Measurements from ENCODE around the gene CYB561D1. TPM values are rescaled to one million over a fixed set of nuclear protein-coding genes. Genes with fewer than 3 reads are reported as not detected.

The CYB561D1 gene
- total and polyA plus RNA-seq, 2 of the 8 experiments (the other 6 are each of a cell fraction or from before 2014, with no cell fraction given): 3.6 to 3.8 TPM

DNA sequence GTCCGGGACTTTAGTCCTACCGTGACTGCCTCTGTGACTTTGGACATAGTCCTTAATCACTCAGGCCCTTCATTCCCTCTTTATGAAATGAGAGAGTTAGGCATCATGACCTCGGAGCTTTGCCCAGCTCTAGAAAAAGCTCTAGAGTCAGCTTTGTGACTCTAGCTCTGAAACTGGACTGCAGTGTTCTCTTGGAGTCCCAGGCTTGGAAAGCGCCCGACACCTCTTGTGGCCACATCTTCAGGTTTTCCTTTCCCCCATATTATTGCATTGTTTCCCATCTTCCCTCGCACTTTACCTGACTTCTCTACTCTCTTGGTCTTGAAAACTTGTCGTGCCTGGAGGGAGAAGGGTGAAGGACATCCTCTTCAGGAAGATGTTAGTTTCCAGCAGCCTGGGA is 28.1 kb downstream of the CYB561D1 start:
- no peak overlapping the region for H3K23ac ChIP-seq (ENCODE audit: insufficient read length)
- H3K4ac ChIP-seq (replicated peaks; ENCODE audit: insufficient read length, low read depth, low read length): no peak overlapping the region
- H2AFZ ChIP-seq (ENCODE audit: low read length): no peak overlapping the region
- no peak overlapping the region for H2BK12ac ChIP-seq (ENCODE audit: low read depth, low read length)
- no peak overlapping the region for H3K4me3 ChIP-seq (ENCODE audit: extremely low read depth in 1 of 4, insufficient read depth in 2 of 4, low read depth in 3 of 4, low read length in 4 of 4)
- H3K9ac ChIP-seq (replicated peaks in 1 of 4; ENCODE audit: extremely low read depth in 1 of 4, low read depth in 3 of 4, low read length in 3 of 4): no peak overlapping the region
- ChIA-PET POLR2A (ENCODE audit: partially characterized antibody) (interaction anchor here (1.7 kb wide), 1 partner anchor 61 kb away, joined by 3 read pairs; no protein-coding TSS in a partner anchor), CTCF (ENCODE audit: partially characterized antibody) (interaction anchor here (0.8 to 26.3 kb wide), 4 partner anchors 9 to 196 kb away, joined by 3 to 1755 read pairs (median 19); partner anchors contain the start of genes AMIGO1, ATXN7L2 and CYB561D1)
- H3K18ac ChIP-seq (ENCODE audit: extremely low read depth, low read length): no peak overlapping the region
- no peak overlapping the region for H4K8ac ChIP-seq (ENCODE audit: extremely low read depth, insufficient read depth, low read length)
- no peak overlapping the region for H3K56ac ChIP-seq (replicated peaks; ENCODE audit: insufficient read length, low read depth, low read length)
- no peaks in the 10 kb centered on the region for H3K79me1 ChIP-seq (ENCODE audit: low read depth, low read length)
- no peaks in the 10 kb centered on the region for H3K4me1 ChIP-seq (replicated peaks in 1 of 4; ENCODE audit: control insufficient read depth in 3 of 4, insufficient read depth in 4 of 4, low read length in 3 of 4)
- no peak for FAIRE-seq
- H4K20me1 ChIP-seq (replicated peaks in 1 of 2; ENCODE audit: control insufficient read depth in 1 of 2, insufficient read depth in 2 of 2, low read length in 2 of 2): no peaks in the 10 kb centered on the region
- WGBS, 2 experiments (ENCODE audit: extremely low coverage in 1 of 2, insufficient coverage in 1 of 2, insufficient read length in 1 of 2, insufficient replicate concordance in 2 of 2, low coverage in 1 of 2, low lambda C conversion rate in 2 of 2, missing lambda C conversion rate in 1 of 2): 95% methylated on average over 7 of the region's 7 CpGs; no CpG with 5 or more reads in 1 of the 2 experiments
- H4K5ac ChIP-seq (ENCODE audit: insufficient read length, low read depth, low read length): no peak overlapping the region
- no peak overlapping the region for H2BK120ac ChIP-seq (replicated peaks; ENCODE audit: low read depth, low read length)
- no peaks in the 10 kb centered on the region for H3K79me2 ChIP-seq (ENCODE audit: control insufficient read depth in 1 of 2, insufficient read depth in 2 of 2, low read length in 2 of 2)
- no peak overlapping the region for H3K27ac ChIP-seq (ENCODE audit: low read depth, low read length)
- 0 out of 7 replicates have a peak, but pooled peaks cover 0 to 2% (median 0%) of the 10 kb centered on the region in 4 experiments for H3K27me3 ChIP-seq (replicated peaks in 1 of 4; ENCODE audit: control insufficient read depth in 3 of 4, extremely low read depth in 1 of 4, insufficient read depth in 3 of 4, low read length in 3 of 4)
- no peak overlapping the region for H3K14ac ChIP-seq (ENCODE audit: insufficient read length)
- no peak overlapping the region for H2BK15ac ChIP-seq (ENCODE audit: low read length)
- H2AK5ac ChIP-seq (ENCODE audit: low read depth, low read length): no peak overlapping the region
- no peaks in the 10 kb centered on the region for H3K23me2 ChIP-seq (ENCODE audit: low read depth, low read length)
- no peak overlapping the region for H4K91ac ChIP-seq (replicated peaks; ENCODE audit: insufficient read length, low read length)
- H3K4me2 ChIP-seq (ENCODE audit: insufficient read depth in 1 of 2, low read depth in 2 of 2, low read length in 2 of 2): no peak overlapping the region
- no peak overlapping the region for H2BK20ac ChIP-seq (ENCODE audit: low read length)
- H3K36me3 ChIP-seq (ENCODE audit: control insufficient read depth in 2 of 4, insufficient read depth in 4 of 4, low read length in 3 of 4): no peaks in the 10 kb centered on the region
- DNase-seq (ENCODE audit: low read depth in 1 of 2, low spot score in 2 of 2): no peak
- H3K9me3 ChIP-seq (ENCODE audit: insufficient read depth in 2 of 2, low read depth in 1 of 2, low read length in 1 of 2): no peaks in the 10 kb centered on the region
- no peak overlapping the region for H2BK5ac ChIP-seq (ENCODE audit: low read depth, low read length)
- TF ChIP-seq POU5F1 (IDR thresholded peaks at IDR 0.05; ENCODE audit: low read depth, low read length): no peak
- TF ChIP-seq, protein P1, sequence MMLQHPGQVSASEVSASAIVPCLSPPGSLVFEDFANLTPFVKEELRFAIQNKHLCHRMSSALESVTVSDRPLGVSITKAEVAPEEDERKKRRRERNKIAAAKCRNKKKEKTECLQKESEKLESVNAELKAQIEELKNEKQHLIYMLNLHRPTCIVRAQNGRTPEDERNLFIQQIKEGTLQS (IDR thresholded peaks at IDR 0.05; ENCODE audit: insufficient read depth, low read depth, low read length): no peak
- no peak for TF ChIP-seq RXRA (IDR thresholded peaks at IDR 0.05; ENCODE audit: insufficient read depth, low read depth, low read length)
- TF ChIP-seq NANOG (IDR thresholded peaks at IDR 0.05; ENCODE audit: insufficient read depth, low read depth, low read length, poor library complexity, severe bottlenecking): no peak
- TF ChIP-seq ASH2L (IDR thresholded peaks at IDR 0.05; ENCODE audit: low read length): no peak
- no peak for TF ChIP-seq GABPA (IDR thresholded peaks at IDR 0.05; ENCODE audit: borderline replicate concordance, insufficient read depth, low read length)
- no peak for TF ChIP-seq EP300 (IDR thresholded peaks at IDR 0.05; ENCODE audit: borderline replicate concordance in 1 of 2, low read depth in 2 of 2, low read length in 2 of 2)
- TF ChIP-seq MAFK (IDR thresholded peaks at IDR 0.05; ENCODE audit: low read depth, low read length): no peak
- TF ChIP-seq SIRT6 (IDR thresholded peaks at IDR 0.05; ENCODE audit: low read length): no peak
- no peak for TF ChIP-seq POLR2A (IDR thresholded peaks at IDR 0.05; ENCODE audit: control extremely low read depth in 1 of 2, low read depth in 2 of 2, low read length in 2 of 2)
- TF ChIP-seq HDAC6 (IDR thresholded peaks at IDR 0.05; ENCODE audit: low read depth, low read length): no peak
- TF ChIP-seq SP4 (IDR thresholded peaks at IDR 0.05; ENCODE audit: low read length): no peak
- TF ChIP-seq NRF1 (IDR thresholded peaks at IDR 0.05; ENCODE audit: low read depth, low read length): no peak
- no peak for TF ChIP-seq BCL11A (IDR thresholded peaks at IDR 0.05; ENCODE audit: low read depth in 2 of 2, low read length in 2 of 2)

Data from H1 (cell line).